Iris pigment epithelial cell (primary cell): ENCODE data around the gene NUP188.

Experiments
- DNase-seq: peaks from one replicate; pipeline ENCODE4 v3.0.0-alpha.2; 2011; ENCODE audit warnings: low read depth

NUP188 gene

GRCh38 chr9:128913995-128914772, 33.3 kb upstream of the NUP188 start:
- DNase-seq: no peak

- DNase-seq: peak; percentile 40
Measured at GRCh38 chr9:128916204-128916603, 31.3 kb upstream of the NUP188 start.

DNA sequence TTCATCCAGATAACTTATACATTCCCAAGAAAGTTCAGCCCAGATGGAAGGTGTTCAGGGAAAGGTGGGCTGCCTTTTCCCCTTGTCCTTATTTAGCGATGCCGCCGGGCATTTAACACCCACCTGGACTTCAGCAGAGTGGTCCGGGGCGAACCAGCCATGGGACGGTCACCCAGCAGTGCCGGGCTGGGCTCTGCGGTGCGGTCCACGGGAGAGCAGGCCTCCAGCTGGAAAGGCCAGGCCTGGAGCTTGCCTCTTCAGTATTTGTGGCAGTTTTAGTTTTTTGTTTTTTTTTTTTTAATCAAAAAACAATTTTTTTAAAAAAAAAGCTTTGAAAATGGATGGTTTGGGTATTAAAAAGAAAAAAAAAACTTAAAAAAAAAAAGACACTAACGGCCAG, 30.8 kb upstream of the NUP188 start:
- no peak for DNase-seq

- DNase-seq: peak; percentile 90
Measured at GRCh38 chr9:128917151-128917849, 30.2 kb upstream of the NUP188 start.

DNA sequence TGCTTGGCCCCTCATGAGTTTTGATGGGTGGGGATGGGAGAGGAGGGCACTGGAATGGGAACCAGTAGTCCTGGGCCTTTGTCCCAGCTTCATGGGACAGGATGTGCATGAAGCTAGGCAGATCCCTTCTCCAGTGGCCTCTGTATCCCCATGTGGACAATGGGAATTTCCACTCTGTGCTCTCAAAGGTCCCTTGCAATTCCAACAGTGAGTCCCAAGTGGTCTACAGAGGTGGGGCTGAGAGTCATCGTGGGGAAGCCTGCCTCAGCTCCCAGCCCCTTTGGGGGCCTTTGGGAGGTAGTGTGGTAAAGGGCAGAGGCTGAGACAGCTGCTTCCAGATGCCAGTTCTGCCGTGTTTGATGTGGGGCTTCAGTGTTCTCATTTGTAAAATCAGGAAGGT, 28.6 kb upstream of the NUP188 start:
- DNase-seq: no peak

GRCh38 chr9:128919402-128920089, 28.0 kb upstream of the NUP188 start:
- DNase-seq: no peak

- peak; percentile 41 for DNase-seq
Measured at GRCh38 chr9:128920381-128921058, 27.0 kb upstream of the NUP188 start, which contains the start of gene PHYHD1. Gene PHYHD1 (plus strand): TSS chr9:128920982. CDS start chr9:128922324, 1,342 bp downstream.

DNA sequence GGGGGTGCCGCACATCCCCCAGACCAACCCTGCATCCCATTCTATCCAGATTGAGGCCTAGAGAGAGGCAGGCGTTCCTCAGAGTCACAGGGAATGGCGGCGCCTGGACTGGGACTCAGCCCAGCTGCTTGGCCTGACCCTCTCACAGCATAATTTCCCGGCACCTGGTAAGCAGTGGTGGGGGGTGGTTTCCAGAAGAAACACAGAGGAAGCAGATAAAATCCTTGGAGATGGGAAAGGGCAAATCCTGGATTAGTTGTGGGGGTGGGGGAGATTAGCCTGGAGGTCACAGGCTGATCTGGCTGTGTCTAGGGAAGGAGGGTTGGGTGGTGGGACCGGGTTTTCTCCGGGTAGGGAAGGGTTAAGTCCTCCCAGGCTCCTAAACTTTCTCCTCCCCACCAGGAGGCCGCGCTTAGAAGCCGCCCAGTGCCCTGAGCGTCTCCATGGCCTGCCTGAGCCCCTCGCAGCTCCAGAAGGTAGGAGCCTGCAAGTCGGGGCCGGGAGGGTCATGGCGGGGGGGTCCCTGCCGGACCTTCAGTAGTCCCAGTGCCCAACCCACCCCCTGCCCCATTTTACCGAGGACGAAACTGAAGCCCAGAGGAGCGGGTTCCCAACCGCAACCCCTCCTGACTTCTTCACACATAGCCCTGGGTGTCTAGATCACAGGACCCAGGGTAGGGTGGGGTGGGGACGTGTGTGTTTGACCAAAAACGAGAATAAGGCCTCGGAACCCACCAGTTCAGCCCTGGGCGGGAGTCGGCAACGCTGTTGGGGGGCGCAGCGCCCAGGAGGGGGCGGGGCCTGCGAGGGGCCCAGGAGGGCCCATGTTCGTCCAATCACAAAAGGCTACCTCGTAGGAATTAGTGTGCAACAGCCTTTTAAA, 25.4 kb upstream of the NUP188 start:
- DNase-seq: peak; percentile 71

DNA sequence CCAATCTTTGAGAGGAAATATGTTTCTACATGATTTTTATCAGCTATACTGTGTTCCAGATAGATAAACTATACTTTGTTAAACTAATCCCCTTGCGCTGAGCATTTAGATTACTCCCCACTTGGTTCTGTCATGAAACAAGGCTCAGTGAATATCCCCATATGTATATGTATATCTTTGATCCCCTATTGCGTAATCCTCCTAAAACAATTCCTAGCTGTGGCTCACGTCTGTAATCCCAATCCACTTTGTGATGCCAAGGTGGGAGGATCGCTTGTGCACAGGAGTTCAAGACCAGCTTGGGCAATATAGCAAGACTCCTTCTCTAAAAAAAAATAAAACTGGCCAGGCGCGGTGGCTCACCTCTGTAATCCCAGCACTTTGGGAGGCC, 24.0 kb upstream of the NUP188 start:
- no peak for DNase-seq

DNA sequence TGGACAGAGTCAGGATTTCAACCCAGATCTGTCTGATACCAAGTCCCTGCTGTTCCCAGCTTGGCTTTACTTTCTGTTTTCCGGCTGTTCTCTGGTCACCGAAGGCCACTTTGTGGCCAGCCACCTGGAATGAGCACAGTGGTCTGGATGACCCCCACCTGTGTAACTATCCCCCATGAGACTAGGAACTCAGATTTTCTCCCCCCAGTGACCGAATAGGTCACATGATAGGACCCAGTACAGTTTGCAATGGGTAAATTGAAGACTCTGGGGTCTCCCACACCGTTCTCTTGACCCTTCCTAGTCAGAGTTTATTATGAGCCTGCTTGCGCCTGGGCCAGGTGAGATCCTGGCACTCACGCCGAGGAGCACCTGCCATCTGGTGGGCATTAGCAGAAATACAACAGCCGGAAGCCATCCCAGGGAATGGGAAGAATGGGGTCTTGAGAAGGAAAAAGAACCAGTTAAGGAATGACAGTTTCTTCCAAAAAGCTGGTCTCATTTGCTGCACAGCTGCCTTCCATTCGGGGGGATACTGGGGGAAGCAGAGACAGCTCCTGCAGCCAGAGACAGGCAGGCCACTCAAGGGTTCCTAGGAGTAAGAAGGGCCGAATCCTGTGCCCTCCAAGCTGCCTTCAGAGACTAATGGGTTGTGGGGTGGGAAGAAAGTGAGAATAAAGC, 19.6 kb upstream of the NUP188 start:
- DNase-seq: no peak

DNA sequence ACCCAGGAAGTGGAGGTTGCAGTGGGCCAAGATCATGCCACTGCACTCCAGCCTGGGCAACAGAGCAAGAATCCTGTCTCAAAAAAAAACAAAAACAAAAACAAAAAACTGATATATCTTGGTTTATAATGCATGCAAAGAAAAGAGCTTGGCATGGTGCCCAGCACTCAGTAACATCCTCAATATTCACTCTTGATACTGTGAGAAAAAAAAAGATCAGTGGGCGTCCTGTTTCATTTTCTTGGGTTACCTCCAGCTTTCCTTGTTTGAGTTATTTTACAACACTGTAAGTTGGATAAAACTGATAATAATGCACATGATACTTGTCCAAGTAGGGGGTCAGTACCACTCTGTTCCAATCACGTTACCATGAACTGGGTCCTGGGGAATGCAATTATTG, 18.9 kb upstream of the NUP188 start:
- peak; percentile 31 for DNase-seq

DNA sequence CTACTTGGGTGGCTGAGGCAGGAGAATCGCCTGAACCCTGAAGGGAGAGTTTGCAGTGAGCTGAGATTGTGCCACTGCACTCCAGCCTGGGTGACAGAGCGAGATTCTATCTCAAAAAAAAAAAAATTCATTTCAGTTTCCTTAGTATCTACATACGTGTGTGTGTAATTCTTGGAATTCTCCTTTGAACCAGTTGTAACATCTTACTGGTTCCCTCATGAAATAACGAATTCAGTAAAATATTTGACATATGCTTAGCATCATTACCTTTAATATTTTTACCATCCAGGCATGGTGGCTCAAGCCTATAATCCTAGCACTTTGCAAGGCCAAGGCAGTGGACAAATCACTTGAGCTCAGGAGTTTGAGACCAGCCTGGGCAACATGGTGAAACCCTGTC, 17.9 kb upstream of the NUP188 start:
- DNase-seq: no peak

GRCh38 chr9:128933731-128934130, 13.8 kb upstream of the NUP188 start:
- DNase-seq: no peak

DNA sequence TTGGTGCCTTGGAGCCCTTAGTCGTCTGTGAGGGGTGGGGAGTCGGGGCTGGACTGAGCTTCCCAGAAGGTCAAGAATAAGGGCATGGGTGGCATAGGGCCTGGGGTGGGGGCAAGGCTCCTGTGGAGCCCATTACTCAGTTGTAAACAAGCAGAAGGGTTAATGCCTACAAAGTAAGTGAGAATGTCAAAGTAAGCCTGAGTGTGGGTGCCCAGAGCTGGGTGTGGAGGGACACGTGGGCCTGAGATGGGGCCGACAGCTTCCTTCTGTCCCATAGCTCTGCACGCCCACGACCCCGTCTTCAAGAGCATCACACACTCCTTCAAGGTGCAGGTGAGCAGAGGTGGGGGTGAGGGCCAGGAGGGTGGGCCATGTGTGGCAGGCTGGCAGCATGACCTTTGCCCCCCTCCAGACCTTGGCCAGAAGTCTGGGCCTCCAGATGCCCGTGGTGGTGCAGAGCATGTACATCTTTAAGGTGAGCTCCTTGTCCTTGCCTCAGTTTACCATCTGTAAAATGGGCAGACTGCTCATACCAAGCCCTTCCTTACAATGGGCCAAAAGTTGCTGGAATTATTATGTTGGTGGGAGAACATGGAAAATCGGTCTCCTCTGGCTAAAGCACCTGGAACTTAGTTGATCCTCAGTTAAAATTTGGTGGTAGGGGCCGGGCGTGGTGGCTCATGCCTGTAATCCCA, 11.2 kb upstream of the NUP188 start:
- DNase-seq: no peak

- no peak for DNase-seq
Measured at GRCh38 chr9:128937310-128938165, 10.0 kb upstream of the NUP188 start.

- DNase-seq: no peak
Measured at GRCh38 chr9:128940271-128940921, 7.1 kb upstream of the NUP188 start.

DNA sequence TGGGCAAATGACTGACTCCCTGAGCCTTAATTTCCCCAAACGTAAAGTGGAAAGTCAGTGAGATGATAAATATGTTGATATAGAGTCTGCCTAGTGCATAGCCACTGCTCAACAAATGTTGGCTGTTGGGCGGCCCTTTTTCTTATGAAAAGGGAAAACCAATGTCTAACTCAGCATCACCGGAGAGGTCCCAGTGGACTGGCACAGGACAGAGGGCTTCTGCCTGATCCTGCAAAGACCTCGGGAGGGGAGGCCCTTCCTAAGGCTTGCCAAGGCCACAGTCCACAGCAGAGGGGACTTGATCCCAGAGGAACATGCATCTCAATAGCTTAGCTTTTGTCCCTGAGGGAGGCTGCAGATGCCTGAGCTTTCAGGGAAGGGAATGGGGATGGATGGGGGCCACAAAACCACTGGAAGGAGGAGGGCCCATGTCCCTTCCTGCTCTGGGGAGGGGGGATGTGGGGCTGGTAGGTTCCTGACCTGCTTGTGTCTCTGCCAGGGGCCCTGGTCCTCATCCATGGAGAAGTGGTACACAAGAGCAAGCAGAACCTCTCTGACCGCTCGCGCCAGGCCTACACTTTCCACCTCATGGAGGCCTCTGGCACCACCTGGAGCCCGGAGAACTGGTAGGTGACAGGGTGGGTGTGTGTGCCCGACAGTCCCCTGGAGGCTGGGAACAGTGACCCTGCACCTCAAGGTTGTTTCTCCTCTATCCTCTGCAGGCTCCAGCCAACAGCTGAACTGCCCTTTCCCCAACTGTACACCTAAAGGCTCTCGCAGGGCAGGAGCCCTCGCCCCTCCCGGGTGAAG, 6.3 kb upstream of the NUP188 start:
- no peak for DNase-seq
